Measurements from ENCODE around the gene ATG12. TPM values are rescaled to one million over a fixed set of nuclear protein-coding genes. Genes with fewer than 3 reads are reported as not detected.

The ATG12 gene
- 49.6 and 61.6 TPM in 2 replicates for total RNA-seq

GRCh38 chr5:115841382-115842088 lies at the start of gene ATG12, which contains the start of gene AP3S1:
Gene ATG12, minus strand, starts transcription at chr5:115841565. Its CDS starts 13 bp downstream, at chr5:115841552.
Gene AP3S1, plus strand, starts transcription at chr5:115841935. Its CDS starts 103 bp downstream, at chr5:115842038.

GRCh38 chr5:115816226-115817081 lies 24.9 kb downstream of the ATG12 start, which contains the start of gene CDO1:
Gene CDO1, minus strand, starts transcription at chr5:115816659. Its CDS starts 262 bp downstream, at chr5:115816397.

Other genes starting within 250 kb of the ATG12 start
- 4.3 and 4.8 TPM in 2 replicates for gene TICAM2, start 239.1 kb downstream of the ATG12 start, total RNA-seq
- 199 and 381 TPM in 2 replicates for gene TMED7, start 215.5 kb downstream of the ATG12 start, total RNA-seq
- 10.9 and 12.5 TPM in 2 replicates for gene CDO1, start 24.9 kb downstream of the ATG12 start, total RNA-seq
- 66.4 and 92.6 TPM in 2 replicates for gene AP3S1, start 370 bp upstream of the ATG12 start, total RNA-seq
- gene LVRN, start 120.9 kb upstream of the ATG12 start, total RNA-seq: 0.20 and 0.36 TPM in 2 replicates
- gene ARL14EPL, start 190.9 kb upstream of the ATG12 start, total RNA-seq: not detected in 2 replicates
- gene COMMD10, start 243.5 kb upstream of the ATG12 start, total RNA-seq: 20.2 and 21.0 TPM in 2 replicates